ENCODE data around the gene VEPH1. TPM values are rescaled to one million over a fixed set of nuclear protein-coding genes. Genes with fewer than 3 reads are reported as not detected.

VEPH1 gene
- total RNA-seq, 1 donor from 2014 or later: 139 TPM

DNA sequence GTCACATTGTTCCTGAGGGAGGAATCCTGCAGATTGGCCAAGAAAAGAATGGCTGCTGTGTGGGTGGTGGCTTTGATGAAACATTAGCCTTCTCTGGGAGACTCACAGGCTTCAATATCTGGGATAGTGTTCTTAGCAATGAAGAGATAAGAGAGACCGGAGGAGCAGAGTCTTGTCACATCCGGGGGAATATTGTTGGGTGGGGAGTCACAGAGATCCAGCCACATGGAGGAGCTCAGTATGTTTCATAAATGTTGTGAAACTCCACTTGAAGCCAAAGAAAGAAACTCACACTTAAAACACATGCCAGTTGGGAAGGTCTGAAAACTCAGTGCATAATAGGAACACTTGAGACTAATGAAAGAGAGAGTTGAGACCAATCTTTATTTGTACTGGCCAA, 60.5 kb downstream of the VEPH1 start:
- DNase-seq: no peak
- H3K27me3 ChIP-seq: no peaks in the 10 kb centered on the region
- peak; percentile 72 for ATAC-seq
- H3K9me3 ChIP-seq: no peaks in the 10 kb centered on the region
- peaks cover 15% of the 10 kb centered on the region for H3K4me1 ChIP-seq
- H3K36me3 ChIP-seq: no peaks in the 10 kb centered on the region
- no peak overlapping the region for H3K4me3 ChIP-seq
- TF ChIP-seq, protein P1, sequence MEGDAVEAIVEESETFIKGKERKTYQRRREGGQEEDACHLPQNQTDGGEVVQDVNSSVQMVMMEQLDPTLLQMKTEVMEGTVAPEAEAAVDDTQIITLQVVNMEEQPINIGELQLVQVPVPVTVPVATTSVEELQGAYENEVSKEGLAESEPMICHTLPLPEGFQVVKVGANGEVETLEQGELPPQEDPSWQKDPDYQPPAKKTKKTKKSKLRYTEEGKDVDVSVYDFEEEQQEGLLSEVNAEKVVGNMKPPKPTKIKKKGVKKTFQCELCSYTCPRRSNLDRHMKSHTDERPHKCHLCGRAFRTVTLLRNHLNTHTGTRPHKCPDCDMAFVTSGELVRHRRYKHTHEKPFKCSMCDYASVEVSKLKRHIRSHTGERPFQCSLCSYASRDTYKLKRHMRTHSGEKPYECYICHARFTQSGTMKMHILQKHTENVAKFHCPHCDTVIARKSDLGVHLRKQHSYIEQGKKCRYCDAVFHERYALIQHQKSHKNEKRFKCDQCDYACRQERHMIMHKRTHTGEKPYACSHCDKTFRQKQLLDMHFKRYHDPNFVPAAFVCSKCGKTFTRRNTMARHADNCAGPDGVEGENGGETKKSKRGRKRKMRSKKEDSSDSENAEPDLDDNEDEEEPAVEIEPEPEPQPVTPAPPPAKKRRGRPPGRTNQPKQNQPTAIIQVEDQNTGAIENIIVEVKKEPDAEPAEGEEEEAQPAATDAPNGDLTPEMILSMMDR (IDR thresholded peaks at IDR 0.05): no peak
- H3K27ac ChIP-seq: no peak overlapping the region
- intact Hi-C loops (cut with DNase I): no loop called here

DNA sequence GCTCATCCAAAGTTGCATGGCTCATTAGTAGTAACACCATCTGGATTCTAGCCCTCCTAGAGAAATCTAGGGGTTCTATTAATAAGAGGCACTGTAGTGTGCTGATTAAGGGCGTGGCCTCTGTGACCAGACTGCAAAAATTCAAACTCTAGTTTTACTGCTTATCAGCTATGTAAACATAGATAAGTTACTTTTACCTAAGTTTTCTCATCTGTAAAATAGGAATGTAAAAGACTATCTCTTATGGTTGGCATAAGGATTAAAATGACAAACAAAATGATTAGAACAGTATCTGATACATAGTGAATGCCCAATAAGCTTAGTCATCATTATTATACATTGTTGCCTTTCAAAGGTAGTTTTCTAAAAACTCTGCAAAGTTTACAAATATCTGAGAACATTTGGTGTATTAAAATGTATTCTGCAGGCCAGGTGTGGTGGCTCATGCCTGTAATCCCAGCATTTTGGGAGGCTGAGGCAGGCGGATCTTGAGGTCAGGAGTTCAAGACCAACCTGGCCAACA, 62.1 kb downstream of the VEPH1 start:
- no peak overlapping the region for H3K4me3 ChIP-seq
- H3K9me3 ChIP-seq: no peaks in the 10 kb centered on the region
- no peak for DNase-seq
- no peak overlapping the region for H3K27ac ChIP-seq
- ATAC-seq: no peak
- H3K36me3 ChIP-seq: no peaks in the 10 kb centered on the region
- H3K27me3 ChIP-seq: no peaks in the 10 kb centered on the region
- peaks cover 17% of the 10 kb centered on the region for H3K4me1 ChIP-seq
- TF ChIP-seq, protein P1 (IDR thresholded peaks at IDR 0.05): no peak
- intact Hi-C loops (cut with DNase I): no loop called here

DNA sequence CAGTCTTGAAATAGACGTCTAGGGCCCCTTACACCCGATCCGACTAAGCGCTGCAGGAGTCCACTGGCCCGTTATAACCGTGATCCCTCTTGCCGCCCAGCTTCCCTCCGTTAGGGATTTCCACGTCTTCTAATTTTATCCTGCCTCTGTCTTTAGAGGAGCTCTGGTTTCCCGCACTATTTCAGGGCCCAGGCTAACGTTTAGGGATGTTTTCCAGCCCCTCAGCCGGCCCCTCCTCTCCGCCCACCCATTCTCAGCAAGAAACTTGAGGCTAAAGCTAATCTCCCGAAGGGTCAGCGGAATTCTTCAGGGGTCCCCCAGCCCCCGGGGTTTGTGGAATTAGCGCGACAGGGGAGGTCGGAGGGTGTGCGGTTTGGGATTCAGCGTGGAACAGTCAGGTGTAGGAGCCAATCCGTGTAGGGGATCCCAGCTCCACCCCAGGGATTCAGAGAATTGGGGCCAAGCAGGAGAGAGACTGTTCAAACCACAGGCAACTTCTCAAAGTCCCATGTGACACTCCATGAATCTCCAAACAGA, 65.0 kb downstream of the VEPH1 start:
- H3K9me3 ChIP-seq: no peaks in the 10 kb centered on the region
- H3K4me1 ChIP-seq: peaks cover 8% of the 10 kb centered on the region
- no peak for ATAC-seq
- H3K4me3 ChIP-seq: peak overlapping the region; percentile 50
- no peaks in the 10 kb centered on the region for H3K36me3 ChIP-seq
- TF ChIP-seq, protein P1 (IDR thresholded peaks at IDR 0.05): no peak
- DNase-seq: no peak
- intact Hi-C loops (cut with DNase I): no loop called here
- no peaks in the 10 kb centered on the region for H3K27me3 ChIP-seq
- no peak overlapping the region for H3K27ac ChIP-seq

DNA sequence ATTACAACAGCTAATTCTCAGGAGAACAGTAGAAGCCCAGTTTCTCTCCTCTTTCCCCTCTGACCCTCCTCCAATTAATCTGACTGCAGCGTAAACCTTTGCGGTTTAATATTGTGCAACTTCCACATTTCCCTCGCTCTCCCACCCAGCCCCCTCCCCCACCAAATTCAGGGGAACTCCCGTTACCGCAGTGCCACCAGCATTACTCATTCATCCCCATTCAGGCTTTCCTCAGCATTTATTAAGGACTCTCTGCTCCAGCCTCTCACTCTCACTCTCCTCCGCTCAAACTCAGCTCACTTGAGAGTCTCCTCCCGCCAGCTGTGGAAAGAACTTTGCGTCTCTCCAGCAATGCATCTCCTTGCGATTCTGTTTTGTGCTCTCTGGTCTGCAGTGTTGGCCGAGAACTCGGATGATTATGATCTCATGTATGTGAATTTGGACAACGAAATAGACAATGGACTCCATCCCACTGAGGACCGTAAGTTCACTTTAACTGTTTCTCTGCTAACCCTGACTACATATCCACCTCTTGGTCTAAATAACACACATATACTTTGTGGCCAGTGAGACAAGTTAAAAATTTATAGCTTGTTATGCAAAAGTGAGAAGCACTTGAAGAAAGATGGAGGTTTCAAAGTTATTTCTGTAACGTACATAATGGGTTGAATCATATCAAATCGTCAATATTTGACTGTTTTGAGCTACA, 66.5 kb downstream of the VEPH1 start, which contains the start of gene PTX3:
Gene PTX3 (plus strand): TSS at position 268 of the 709 bp plus-strand sequence. CDS start 84 bp downstream, at position 352.
- H3K27ac ChIP-seq: no peak within 1 kb of the TSS
- peaks cover 8% of the 10 kb centered on the region for H3K4me1 ChIP-seq
- intact Hi-C loops (cut with DNase I): no loop called here
- ATAC-seq: peak; percentile 80
- H3K36me3 ChIP-seq: no peaks in the 10 kb centered on the region
- peak; percentile 70 for DNase-seq
- H3K27me3 ChIP-seq: no peaks in the 10 kb centered on the region
- H3K4me3 ChIP-seq: peak within 1 kb of the TSS; percentile 50
- H3K9me3 ChIP-seq: no peaks in the 10 kb centered on the region
- TF ChIP-seq, protein P1 (IDR thresholded peaks at IDR 0.05): no peak

DNA sequence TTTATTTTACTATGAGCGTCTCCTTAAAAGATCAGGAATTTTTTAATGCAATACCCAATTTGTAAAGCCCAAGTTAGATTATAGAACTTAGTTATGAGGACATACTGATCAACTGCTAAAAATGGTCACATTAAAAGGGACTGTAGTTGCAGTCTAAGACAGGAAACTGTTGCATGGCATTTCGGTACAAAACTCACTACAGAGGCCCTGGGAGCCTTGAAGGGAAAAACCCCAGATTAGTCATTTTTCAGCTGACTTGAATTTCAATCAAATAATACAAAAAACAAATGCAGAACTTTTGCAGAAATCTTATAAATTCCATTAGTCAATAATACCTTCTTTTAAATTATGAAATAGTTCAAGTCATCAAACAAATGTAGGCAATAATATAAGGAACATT, 73.5 kb downstream of the VEPH1 start:
- intact Hi-C loops (cut with DNase I): no loop called here
- TF ChIP-seq, protein P1 (IDR thresholded peaks at IDR 0.05): no peak
- DNase-seq: no peak

More for the DNA sequence above, 73.5 kb downstream of the VEPH1 start:
- no peaks in the 10 kb centered on the region for H3K4me1 ChIP-seq
- no peak overlapping the region for H3K4me3 ChIP-seq
- H3K27ac ChIP-seq: no peak overlapping the region
- no peak for ATAC-seq
- no peaks in the 10 kb centered on the region for H3K36me3 ChIP-seq
- H3K27me3 ChIP-seq: no peaks in the 10 kb centered on the region
- no peaks in the 10 kb centered on the region for H3K9me3 ChIP-seq
